ENCODE measurements around the gene EDN2.

EDN2 gene

GRCh38 chr1:41484402-41485241 lies at the start of gene EDN2:
EDN2 (minus strand) TSS chr1:41484683; CDS start chr1:41484601, 82 bp downstream.
- Histone ChIP-seq H3K27ac (ENCODE audit: low read depth, low read length) (peak within 1 kb of the TSS; percentile 53; the same call in 1 of the 2 replicates), H3K27me3 (ENCODE audit: insufficient read depth, low read length) (no peaks in the 10 kb centered on the region), H3K79me2 (ENCODE audit: control insufficient read depth, insufficient read depth, low read length, unreplicated experiment) (no peaks in the 10 kb centered on the region), H3K4me3 (ENCODE audit: low read depth, low read length) (no peak within 1 kb of the TSS), H3K4me1 (ENCODE audit: control insufficient read depth, insufficient read depth, low read length, unreplicated experiment) (peaks cover 25% of the 10 kb centered on the region), H2AFZ (ENCODE audit: low read length, unreplicated experiment) (no peak within 1 kb of the TSS), H3K36me3 (ENCODE audit: insufficient read depth, low read length) (no peaks in the 10 kb centered on the region)

- Histone ChIP-seq H3K36me3 (ENCODE audit: insufficient read depth, low read length) (no peaks in the 10 kb centered on the region), H3K27me3 (ENCODE audit: insufficient read depth, low read length) (0 out of 2 replicates have a peak, but pooled peaks cover 3% of the 10 kb centered on the region), H3K27ac (ENCODE audit: low read depth, low read length) (no peak overlapping the region), H2AFZ (ENCODE audit: low read length, unreplicated experiment) (no peak overlapping the region), H3K4me1 (ENCODE audit: control insufficient read depth, insufficient read depth, low read length, unreplicated experiment) (peaks cover 16% of the 10 kb centered on the region), H3K4me3 (ENCODE audit: low read depth, low read length) (no peak overlapping the region), H3K79me2 (ENCODE audit: control insufficient read depth, insufficient read depth, low read length, unreplicated experiment) (no peaks in the 10 kb centered on the region)
These were observed 49.2 kb upstream of the EDN2 start for GRCh38 chr1:41533731-41534080.

DNA sequence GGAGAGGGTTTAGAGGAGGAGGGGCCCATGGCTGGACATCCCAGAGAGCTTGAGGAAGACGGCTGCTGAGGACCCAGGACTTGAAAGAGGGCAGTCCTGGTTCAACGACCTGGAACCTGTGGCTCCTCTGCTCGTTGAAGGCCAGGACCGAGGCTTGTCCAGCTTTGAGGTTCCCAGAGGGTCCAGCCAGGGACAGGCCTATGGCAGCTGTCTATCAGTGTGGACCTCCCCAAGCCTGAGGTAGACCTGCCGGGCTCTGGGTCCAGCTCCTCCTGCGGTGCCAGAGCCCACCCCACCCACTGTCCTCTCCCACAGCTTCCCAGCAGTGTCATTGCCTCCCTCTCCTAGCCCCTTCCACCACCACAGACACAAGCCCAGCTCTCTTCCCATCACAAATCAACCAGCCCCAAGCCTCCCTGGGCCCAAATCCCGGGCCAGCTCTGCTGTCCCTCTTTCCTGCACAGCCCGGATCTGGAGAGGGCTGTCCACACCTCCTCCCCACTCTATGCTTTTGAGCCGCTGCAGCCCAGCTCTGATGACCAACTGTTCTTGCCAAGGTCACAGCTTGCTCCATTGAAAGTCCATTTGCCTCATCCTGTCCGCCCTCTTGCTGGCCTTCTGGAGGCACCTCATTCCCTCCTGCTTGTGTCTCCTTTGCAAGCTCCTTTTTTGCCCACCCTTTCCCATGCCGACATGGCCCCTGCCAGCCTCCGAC lies 48.7 kb upstream of the EDN2 start:
- Histone ChIP-seq H3K36me3 (ENCODE audit: insufficient read depth, low read length) (no peaks in the 10 kb centered on the region), H2AFZ (ENCODE audit: low read length, unreplicated experiment) (no peak overlapping the region), H3K4me3 (ENCODE audit: low read depth, low read length) (no peak overlapping the region), H3K27ac (ENCODE audit: low read depth, low read length) (no peak overlapping the region), H3K4me1 (ENCODE audit: control insufficient read depth, insufficient read depth, low read length, unreplicated experiment) (peaks cover 15% of the 10 kb centered on the region), H3K27me3 (ENCODE audit: insufficient read depth, low read length) (0 out of 2 replicates have a peak, but pooled peaks cover 3% of the 10 kb centered on the region), H3K79me2 (ENCODE audit: control insufficient read depth, insufficient read depth, low read length, unreplicated experiment) (no peaks in the 10 kb centered on the region)

DNA sequence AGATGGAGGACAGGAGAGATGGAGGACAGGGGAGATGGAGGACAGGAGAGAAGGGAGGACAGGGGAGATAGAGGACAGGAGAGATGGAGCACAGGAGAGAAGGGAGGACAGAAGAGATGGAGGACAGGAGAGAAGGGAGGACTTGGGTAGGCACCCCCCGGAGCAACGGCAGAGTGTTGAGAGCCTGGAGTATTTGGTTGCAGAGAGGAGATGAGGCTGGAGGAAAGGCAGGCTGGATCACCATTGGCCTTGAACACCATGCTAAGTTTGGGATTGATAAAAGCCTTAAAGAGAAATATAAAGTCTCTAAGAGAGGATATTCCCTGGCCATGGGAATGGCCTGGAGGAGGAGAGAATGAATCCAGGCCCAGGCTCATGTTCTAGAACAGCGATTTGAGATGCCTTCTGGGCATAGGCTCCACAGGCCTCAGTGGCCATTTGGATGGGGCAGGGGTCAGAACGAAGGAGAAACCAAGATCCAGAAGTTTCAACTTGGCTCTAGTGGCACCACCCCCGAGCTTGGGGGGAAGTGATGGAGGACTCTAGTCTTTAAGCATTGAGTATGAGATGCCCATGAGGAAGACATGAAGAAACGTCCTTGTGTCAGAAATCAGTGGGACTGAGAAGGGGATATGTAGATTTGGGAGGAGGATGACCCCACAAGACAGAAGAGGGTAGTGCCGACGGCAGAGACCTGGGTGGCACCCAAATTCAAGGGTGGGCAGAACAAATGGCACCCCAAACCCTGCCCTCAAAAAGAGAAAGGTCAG lies 47.9 kb upstream of the EDN2 start:
- no peak overlapping the region for H2AFZ ChIP-seq (ENCODE audit: low read length, unreplicated experiment)
- H3K4me1 ChIP-seq (ENCODE audit: control insufficient read depth, insufficient read depth, low read length, unreplicated experiment): peaks cover 8% of the 10 kb centered on the region
- H3K79me2 ChIP-seq (ENCODE audit: control insufficient read depth, insufficient read depth, low read length, unreplicated experiment): no peaks in the 10 kb centered on the region
- no peak overlapping the region for H3K27ac ChIP-seq (ENCODE audit: low read depth, low read length)
- no peaks in the 10 kb centered on the region for H3K36me3 ChIP-seq (ENCODE audit: insufficient read depth, low read length)
- no peak overlapping the region for H3K4me3 ChIP-seq (ENCODE audit: low read depth, low read length)
- H3K27me3 ChIP-seq (ENCODE audit: insufficient read depth, low read length): 0 out of 2 replicates have a peak, but pooled peaks cover 3% of the 10 kb centered on the region

- no peaks in the 10 kb centered on the region for H3K79me2 ChIP-seq (ENCODE audit: control insufficient read depth, insufficient read depth, low read length, unreplicated experiment)
- 0 out of 2 replicates have a peak, but pooled peaks cover 3% of the 10 kb centered on the region for H3K27me3 ChIP-seq (ENCODE audit: insufficient read depth, low read length)
- H3K4me3 ChIP-seq (ENCODE audit: low read depth, low read length): no peak overlapping the region
- H3K4me1 ChIP-seq (ENCODE audit: control insufficient read depth, insufficient read depth, low read length, unreplicated experiment): no peaks in the 10 kb centered on the region
- no peak overlapping the region for H2AFZ ChIP-seq (ENCODE audit: low read length, unreplicated experiment)
- H3K27ac ChIP-seq (ENCODE audit: low read depth, low read length): no peak overlapping the region
- H3K36me3 ChIP-seq (ENCODE audit: insufficient read depth, low read length): no peaks in the 10 kb centered on the region
These were observed 45.9 kb upstream of the EDN2 start for GRCh38 chr1:41530411-41530810.

DNA sequence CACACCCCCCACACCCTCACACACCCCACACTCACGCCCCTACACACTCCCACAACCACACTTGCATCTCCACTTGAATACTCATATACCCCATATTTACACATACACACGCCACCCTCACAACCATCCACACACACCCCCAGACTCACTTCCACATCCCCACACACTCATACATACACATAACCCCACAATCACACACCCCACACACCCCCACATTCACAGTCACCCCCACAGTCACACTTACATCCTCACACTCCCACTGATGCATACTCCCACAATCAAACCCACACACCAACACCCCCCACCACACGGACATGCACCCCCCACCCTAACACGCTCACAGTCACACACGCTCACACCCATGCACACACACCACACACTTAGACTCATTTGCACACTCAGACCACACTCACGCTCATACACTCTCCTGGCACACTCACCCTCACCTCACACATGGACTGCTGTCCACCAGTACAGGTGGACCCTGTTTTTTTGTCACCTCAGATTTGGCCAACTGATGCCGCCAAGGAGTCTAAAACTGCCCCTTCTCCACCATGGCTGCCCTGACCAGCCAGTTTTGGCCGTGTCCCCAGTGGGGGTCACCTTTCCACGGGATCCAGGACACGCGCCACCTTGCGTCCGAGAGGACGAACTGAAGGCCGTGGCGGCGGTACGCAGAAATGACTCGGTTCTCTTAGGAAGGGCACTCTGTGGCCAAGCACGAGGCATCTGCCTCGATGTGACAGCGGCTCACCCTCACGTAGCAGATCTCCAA lies 45.3 kb upstream of the EDN2 start:
- no peaks in the 10 kb centered on the region for H3K4me1 ChIP-seq (ENCODE audit: control insufficient read depth, insufficient read depth, low read length, unreplicated experiment)
- 0 out of 2 replicates have a peak, but pooled peaks cover 3% of the 10 kb centered on the region for H3K27me3 ChIP-seq (ENCODE audit: insufficient read depth, low read length)
- H3K27ac ChIP-seq (ENCODE audit: low read depth, low read length): no peak overlapping the region
- H3K36me3 ChIP-seq (ENCODE audit: insufficient read depth, low read length): no peaks in the 10 kb centered on the region
- no peak overlapping the region for H2AFZ ChIP-seq (ENCODE audit: low read length, unreplicated experiment)
- H3K4me3 ChIP-seq (ENCODE audit: low read depth, low read length): no peak overlapping the region
- H3K79me2 ChIP-seq (ENCODE audit: control insufficient read depth, insufficient read depth, low read length, unreplicated experiment): no peaks in the 10 kb centered on the region

DNA sequence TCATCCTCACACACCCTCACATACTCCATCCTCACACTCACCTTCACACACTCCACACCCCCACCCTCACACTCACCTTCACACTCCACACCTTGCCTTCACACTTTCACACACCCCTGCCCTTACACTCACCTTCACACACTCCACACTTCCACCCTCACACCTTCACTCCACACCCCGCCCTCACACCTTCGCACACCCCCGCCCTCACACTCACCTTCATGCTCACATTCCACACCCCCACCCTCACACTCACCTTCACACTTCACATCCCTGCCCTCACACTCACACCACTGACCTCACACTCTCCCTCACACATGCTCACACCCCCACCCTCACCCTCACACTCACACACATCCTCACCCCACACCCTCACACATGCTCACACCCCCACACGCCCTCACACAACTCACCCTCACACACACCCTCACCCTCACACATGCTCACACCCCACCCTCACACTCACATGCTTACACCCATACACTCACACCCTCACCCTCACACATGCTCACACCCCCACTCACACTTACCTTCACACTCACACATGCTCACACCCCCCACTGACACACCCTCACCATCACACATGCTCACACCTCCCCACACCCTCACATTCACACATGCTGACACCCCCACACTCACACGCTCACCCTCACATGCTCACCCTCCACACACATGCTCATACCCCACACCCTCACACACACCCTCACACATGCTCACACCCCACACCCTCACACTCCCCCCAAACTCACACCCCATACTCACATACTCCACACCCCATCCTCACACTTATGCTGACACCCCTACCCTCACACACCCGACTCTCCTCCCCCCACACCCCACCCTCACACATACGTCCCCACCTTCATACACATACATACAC lies 44.5 kb upstream of the EDN2 start:
- Histone ChIP-seq H2AFZ (ENCODE audit: low read length, unreplicated experiment) (no peak overlapping the region), H3K27me3 (ENCODE audit: insufficient read depth, low read length) (0 out of 2 replicates have a peak, but pooled peaks cover 3% of the 10 kb centered on the region), H3K4me3 (ENCODE audit: low read depth, low read length) (no peak overlapping the region), H3K79me2 (ENCODE audit: control insufficient read depth, insufficient read depth, low read length, unreplicated experiment) (no peaks in the 10 kb centered on the region), H3K36me3 (ENCODE audit: insufficient read depth, low read length) (no peaks in the 10 kb centered on the region), H3K4me1 (ENCODE audit: control insufficient read depth, insufficient read depth, low read length, unreplicated experiment) (no peaks in the 10 kb centered on the region), H3K27ac (ENCODE audit: low read depth, low read length) (no peak overlapping the region)

DNA sequence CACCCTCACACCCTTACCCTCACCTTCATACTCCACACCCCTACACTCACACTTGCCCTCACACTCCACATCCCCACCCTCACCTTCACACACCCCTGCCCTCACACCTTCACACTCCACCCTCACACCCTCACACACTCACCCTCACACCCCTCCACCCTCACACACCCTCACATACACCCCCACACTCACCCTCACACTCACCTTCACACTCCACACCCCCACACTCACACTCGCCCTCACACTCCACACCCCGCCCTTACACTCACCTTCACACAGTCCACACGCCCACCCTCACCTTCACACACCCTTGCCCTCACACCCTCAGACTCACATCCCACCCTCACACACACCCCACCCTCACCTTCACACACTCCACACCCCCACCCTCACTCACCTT lies 43.6 kb upstream of the EDN2 start:
- no peaks in the 10 kb centered on the region for H3K79me2 ChIP-seq (ENCODE audit: control insufficient read depth, insufficient read depth, low read length, unreplicated experiment)

GRCh38 chr1:41526956-41527561 lies 42.6 kb upstream of the EDN2 start:
- H3K27me3 ChIP-seq (ENCODE audit: insufficient read depth, low read length): 0 out of 2 replicates have a peak, but pooled peaks cover under 1% of the 10 kb centered on the region
- no peaks in the 10 kb centered on the region for H3K36me3 ChIP-seq (ENCODE audit: insufficient read depth, low read length)
- H3K27ac ChIP-seq (ENCODE audit: low read depth, low read length): no peak overlapping the region
- H3K79me2 ChIP-seq (ENCODE audit: control insufficient read depth, insufficient read depth, low read length, unreplicated experiment): no peaks in the 10 kb centered on the region
- H3K4me3 ChIP-seq (ENCODE audit: low read depth, low read length): no peak overlapping the region
- H3K4me1 ChIP-seq (ENCODE audit: control insufficient read depth, insufficient read depth, low read length, unreplicated experiment): no peaks in the 10 kb centered on the region
- no peak overlapping the region for H2AFZ ChIP-seq (ENCODE audit: low read length, unreplicated experiment)

More for the DNA sequence above, 43.6 kb upstream of the EDN2 start:
- Histone ChIP-seq H2AFZ (ENCODE audit: low read length, unreplicated experiment) (no peak overlapping the region), H3K4me1 (ENCODE audit: control insufficient read depth, insufficient read depth, low read length, unreplicated experiment) (no peaks in the 10 kb centered on the region), H3K27me3 (ENCODE audit: insufficient read depth, low read length) (0 out of 2 replicates have a peak, but pooled peaks cover 3% of the 10 kb centered on the region), H3K36me3 (ENCODE audit: insufficient read depth, low read length) (no peaks in the 10 kb centered on the region), H3K27ac (ENCODE audit: low read depth, low read length) (no peak overlapping the region), H3K4me3 (ENCODE audit: low read depth, low read length) (no peak overlapping the region)

All from ACC112 (cell line).